ENCODE data around the gene MOXD1.
"Not testable (repeated sequence)": the region's sequence is repeated elsewhere in the genome, so short reads cannot be mapped to it uniquely, and the experiment has no call there.

MOXD1 gene

DNA sequence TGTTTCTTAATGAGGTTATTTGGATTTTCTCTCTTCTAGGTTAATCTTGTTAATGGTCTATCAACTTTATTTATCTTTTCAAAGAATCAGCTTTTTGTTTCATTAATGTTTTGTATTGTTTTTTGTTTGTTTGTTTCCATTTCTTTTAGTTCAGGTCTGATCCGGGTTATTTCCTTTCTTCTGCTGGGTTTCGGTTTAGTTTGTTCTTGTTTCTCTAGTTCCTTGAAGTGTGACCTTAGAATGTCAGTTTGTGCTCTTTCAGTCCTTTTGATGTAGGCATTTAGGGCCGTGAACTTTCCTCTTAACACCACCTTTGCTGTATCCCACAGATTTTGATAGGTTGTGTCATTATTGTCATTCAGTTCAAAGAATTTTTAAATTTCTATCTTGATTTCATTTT is 49.3 kb downstream of the MOXD1 start:
- not testable (repeated sequence) for DNase-seq

- no peak for DNase-seq
Observed at GRCh38 chr6:132348231-132348630, 53.0 kb downstream of the MOXD1 start.

DNA sequence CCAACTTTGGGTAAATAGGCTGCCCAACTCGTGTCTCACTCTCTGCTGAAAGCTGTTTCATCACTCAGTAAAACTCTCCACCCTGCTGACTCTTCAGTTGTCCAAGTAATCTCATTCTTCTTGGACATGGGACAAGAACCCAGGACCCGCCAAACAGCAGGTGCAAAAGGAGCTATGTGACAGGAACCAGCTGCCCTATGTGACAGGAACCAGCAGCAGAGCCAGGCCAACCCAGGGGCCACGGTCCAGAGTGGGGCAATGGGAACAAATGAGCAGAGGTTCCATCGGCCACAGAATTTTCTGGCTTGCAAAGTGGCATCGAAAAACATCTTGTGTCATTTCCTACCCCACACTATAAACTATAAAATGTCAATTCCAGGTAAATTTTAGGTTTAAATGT is 56.5 kb downstream of the MOXD1 start:
- DNase-seq: no peak

DNA sequence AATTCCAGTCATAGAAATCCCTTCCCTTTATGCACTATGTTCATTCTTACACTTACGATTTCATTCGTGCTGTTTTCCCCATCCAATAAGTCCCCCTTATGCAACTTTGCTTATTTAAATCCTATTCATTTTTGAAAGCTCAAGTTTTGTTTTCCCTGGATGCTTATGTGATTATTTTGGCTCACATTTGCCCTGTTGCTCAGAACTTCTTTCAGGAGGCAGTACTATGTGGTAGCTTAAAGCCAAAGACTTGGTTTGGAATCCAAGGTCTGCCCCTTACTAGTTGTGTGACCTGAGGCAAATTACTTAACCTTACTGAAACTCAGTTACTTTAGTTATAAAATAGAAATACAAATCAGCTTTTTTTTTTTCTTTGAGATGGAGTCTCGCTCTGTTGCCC is 59.6 kb downstream of the MOXD1 start:
- no peak for DNase-seq

- no peak for DNase-seq
Observed at GRCh38 chr6:132334521-132334885, 66.8 kb downstream of the MOXD1 start.

DNA sequence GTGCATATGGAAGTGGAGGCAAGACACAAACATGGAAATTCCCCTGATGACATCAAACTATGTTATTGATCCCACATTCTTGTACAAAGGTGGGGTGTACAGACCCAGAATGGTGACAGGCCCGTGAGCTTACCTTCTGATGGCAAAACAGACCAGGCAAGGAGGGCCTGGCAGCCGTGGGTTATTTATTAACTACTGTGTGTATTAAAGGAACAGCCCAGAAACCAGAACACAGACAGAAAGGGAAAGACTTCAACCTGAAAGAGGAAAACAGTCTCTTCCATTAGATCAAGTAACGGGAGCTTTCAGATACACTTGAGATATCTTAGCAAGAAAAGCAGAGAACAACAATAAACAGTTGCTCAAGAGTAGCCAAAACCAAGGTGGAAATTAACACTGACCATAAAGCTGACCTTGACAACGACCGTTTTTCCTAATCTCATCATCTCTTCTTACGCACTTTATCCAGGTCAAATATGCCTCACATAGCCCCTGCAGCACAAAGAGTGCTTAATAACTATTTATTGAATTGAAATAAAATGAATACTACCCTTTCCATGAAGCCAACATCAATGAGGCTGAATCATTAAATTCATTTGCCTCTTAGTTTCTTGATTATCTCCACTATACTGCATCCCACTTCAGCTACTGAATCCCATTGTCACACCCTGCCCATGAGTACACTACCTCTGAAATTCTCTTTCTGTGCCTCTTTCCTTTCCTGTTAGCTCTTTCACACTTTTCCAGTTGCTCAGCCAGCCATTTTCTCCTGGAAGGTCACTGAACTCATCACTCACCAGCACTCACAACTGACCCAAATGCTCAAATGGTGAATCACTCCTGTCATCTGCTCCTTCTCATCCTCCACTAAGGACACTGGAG is 67.4 kb downstream of the MOXD1 start:
- DNase-seq: no peak

- no peak for DNase-seq
Observed at GRCh38 chr6:132330759-132331158, 70.5 kb downstream of the MOXD1 start.

DNA sequence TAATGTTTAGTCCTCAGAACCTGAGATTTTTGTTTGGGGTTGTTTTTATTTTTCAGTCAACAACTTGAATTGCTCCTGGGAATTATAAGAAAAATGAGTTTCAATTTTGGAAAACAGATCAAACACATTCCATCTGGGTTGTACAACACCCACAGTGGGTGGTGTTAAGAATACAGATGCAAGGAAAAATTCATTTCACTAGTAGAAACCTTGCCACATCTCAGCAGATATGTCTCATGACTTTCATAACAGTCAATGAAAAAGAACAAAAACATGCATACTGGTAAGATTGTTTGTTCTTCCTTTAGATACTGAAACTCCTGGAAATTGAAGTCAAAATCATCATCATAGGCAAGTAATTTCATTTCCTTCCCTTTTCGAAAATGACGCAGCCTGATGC is 78.9 kb downstream of the MOXD1 start:
- DNase-seq: no peak

DNA sequence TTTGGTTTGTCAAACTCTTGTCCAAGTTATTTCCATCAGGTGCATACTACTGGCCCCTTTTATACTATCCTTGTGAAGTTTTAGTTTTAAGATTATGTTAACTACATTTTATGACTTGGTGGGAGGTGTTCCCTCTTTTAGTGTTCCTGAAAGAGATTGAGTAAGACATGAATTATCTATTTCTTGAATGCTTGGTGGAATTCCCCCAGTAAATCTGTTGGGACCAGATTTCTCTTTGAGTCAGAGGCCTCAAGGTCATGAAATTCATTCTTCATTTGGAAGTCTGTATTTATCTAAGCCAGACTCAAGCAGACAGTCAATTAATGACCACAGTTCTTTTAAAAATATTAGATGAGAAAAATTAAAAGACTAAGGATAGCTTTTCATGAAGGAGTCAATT is 81.3 kb downstream of the MOXD1 start:
- no peak for DNase-seq

DNA sequence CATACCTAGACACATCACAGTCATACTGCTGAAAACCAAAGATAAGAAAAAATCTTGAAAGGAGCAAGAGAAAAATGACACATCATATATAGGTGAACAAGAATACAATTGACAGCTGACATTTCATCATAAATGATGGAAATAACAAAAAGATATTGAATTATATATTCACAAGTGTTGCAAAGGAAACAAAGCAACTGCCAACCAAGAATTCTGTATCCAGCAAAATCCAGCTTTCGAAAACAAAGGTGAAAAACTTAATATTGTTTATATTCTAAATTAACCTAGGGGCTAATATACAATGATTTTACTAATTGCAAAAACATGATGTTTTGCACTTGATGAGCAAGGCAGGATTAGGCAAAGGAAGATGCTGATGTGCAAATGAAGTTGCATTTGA is 84.3 kb downstream of the MOXD1 start:
- no peak for DNase-seq

DNA sequence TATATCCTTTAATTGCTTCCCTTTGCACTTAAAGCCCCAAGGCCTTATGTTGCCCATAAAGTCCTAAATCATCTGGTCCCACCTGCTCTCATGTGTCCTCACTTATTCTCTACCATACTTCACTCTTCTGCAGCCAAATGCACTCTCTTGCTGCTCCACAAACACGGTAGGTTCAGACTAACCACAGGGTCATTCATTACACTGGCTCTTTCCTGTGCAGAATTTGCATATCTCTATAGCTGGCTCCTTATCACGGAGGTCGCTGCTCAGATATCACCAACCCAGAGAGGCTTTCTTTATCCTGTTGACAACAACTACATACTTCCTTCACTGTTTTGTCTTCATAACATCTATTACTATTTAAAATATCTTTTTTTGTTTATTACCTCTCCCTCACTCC is 86.8 kb downstream of the MOXD1 start:
- no peak for DNase-seq

GRCh38 chr6:132310921-132311320 is 90.4 kb downstream of the MOXD1 start:
- no peak for DNase-seq

GRCh38 chr6:132310151-132310550 is 91.1 kb downstream of the MOXD1 start:
- not testable (repeated sequence) for DNase-seq

GRCh38 chr6:132304891-132305305 is 96.4 kb downstream of the MOXD1 start:
- no peak for DNase-seq

DNA sequence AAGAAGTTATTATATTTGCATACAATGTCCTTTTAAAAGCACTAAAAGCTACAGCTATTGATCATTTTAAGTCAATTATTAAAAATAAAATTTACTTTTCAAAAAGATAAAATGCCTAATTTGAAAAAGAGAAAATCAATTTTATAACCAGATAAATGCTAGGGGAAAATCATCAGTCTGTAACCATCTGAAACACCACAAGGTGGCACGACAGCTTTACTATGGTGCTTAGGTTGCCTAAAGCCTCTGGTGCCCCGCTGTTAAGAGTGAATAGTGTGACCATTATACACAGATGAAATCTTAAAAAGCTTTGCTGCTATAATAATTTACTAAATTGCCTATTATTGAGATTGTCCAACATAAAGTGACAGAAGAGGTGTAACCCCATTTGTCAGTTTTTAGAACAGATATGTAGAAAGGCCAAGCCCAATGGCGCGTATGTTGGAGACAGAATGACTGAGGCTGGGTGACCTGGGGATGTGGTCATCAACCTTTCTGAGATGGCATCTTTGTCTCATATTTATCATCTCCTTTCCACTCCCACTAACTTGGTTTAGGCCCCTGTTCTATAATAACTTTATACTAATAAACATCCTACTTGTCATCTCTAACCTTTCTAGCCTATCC is 100.8 kb downstream of the MOXD1 start:
- DNase-seq: no peak

GRCh38 chr6:132298344-132298949 is 102.8 kb downstream of the MOXD1 start:
- DNase-seq: no peak

DNA sequence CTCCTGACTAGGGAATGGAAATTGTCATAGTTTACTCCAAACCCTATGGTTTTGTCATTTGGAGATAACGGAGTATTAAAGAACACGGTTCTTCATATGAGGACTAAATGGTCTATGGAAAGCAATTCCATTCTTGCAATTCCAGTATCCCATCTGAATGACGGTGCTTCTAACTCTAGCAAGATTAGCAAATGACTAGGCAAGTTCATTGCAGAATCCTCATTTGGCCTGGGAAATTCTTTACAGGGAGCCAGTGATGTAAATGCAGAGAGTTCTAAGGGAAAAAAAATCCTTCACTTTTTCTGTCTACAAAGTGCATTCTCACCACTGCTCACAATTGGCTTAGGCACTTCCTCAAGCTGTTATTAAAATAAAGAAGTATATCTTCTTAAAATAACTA is 111.5 kb downstream of the MOXD1 start:
- no peak for DNase-seq

GRCh38 chr6:132287101-132287500 is 114.2 kb downstream of the MOXD1 start:
- DNase-seq: no peak

DNA sequence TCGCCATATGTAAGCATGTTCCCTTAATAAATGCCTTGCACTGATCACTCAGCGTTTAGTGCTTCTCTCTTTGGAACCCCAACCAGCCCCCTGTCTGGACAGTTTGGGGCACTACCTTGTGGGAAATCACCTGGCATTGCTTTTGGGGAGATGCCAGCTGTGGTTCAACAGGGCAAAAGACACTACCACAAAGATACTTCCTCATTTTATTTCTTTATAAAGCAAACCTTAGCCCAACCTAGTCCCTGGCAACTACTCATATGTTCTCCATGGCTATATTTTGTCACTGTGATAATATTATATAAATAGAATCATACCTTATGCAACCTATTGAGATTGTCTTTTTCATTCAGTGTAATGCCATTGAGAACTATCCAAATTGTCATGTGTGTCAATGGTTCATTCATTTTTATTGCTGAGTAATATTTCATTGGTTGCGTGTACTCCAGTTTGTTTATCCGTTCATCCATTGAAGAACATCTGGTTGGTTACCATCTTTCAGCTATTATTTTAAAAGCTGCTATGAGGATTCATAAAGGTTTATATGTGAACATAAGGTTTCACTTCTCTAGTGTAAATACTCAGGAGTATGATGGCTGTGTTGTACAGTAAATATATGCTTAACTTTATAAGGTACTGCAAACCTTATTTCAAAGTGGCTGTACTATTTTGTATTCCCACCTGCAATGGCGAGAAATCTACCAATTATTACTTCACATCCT is 114.8 kb downstream of the MOXD1 start:
- DNase-seq: no peak

DNA sequence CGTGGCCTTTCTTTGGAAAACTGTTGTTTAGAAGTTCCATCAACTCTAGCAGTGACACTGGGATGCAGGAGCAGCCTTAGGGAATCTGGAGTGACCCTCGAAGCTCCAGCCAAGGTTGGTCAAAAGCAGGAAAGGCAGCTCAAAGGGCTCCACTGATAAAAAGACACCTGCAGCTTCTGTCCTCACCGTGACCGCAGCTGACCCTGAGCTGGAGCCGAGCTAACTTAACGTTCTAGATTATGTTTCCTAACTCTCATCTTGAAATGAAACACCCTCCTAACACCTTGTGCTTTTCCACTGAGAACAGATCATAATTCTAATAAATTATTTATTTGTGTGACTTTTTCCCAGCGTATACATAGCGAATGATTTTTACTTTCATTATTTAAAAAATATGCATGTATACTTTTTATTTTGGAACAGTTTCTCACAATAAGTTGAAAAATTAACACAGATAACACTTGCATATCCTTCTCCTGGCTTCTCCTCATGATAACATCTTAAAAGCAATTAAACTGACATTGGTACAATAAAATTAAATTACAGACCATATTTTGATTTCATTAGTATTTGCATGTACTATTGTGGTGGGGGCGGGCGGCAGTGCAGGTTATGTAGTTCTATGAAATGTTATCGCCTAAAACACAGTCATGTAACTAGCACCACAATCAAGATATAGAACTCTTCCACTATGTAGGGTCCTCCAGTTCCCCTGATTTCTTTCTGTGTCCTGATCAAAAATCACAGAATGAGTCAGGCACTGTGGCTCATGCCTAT is 116.1 kb downstream of the MOXD1 start:
- no peak for DNase-seq

GRCh38 chr6:132282696-132283095 is 118.6 kb downstream of the MOXD1 start:
- DNase-seq: no peak

GRCh38 chr6:132280436-132280835 is 120.8 kb downstream of the MOXD1 start:
- no peak for DNase-seq
